HepG2 (cell line): ENCODE results near the gene ANKRD27. TPM values are rescaled to one million over a fixed set of nuclear protein-coding genes. Genes with fewer than 3 reads are reported as not detected.

ENCODE experiments used
- ADNP ChIP-seq: sonication (generic); formaldehyde crosslinking; IDR thresholded peaks from 2 replicates; pipeline ENCODE4 v1.4.0; 2020; ENCODE audit warnings: missing genetic modification reagents
- ATF7 ChIP-seq, 2 experiments: fragments of 450-650 bp in 1 of 2; sonication (generic) in 1 of 2; formaldehyde crosslinking in 1 of 2; IDR thresholded peaks; 2 replicates each; pipeline versions ENCODE4 v1.4.0 to v1.6.1; 2016 to 2020; ENCODE audit warnings: antibody characterized with exemption in 1 of 2, mild to moderate bottlenecking in 1 of 2, missing genetic modification reagents in 1 of 2
- GLI4 ChIP-seq: sonication (generic); formaldehyde crosslinking; IDR thresholded peaks from 2 replicates; pipeline ENCODE4 v1.5.1; 2020; ENCODE audit warnings: missing genetic modification reagents, mild to moderate bottlenecking, moderate library complexity, borderline replicate concordance
- GZF1 ChIP-seq: sonication (generic); formaldehyde crosslinking; IDR thresholded peaks from 2 replicates; pipeline ENCODE4 v1.5.1; 2020; ENCODE audit warnings: mild to moderate bottlenecking, missing genetic modification reagents
- HNF1B ChIP-seq: sonication (generic); formaldehyde crosslinking; IDR thresholded peaks from 2 replicates; pipeline ENCODE4 v1.5.1; 2020; ENCODE audit warnings: mild to moderate bottlenecking, moderate library complexity, missing genetic modification reagents
- KAT2B ChIP-seq: fragments of 150-350 bp; IDR thresholded peaks from 2 replicates; pipeline ENCODE4 v1.6.1; 2014; ENCODE audit warnings: low read depth, low read length, borderline replicate concordance
- MED8 ChIP-seq: sonication (generic); formaldehyde crosslinking; IDR thresholded peaks from 2 replicates; pipeline ENCODE4 v1.8.1; 2023; ENCODE audit warnings: mild to moderate bottlenecking, missing genetic modification reagents; ENCODE audit not compliant: insufficient replicate concordance
- PHF8 ChIP-seq: sonication (generic); formaldehyde crosslinking; IDR thresholded peaks from 2 replicates; pipeline ENCODE4 v1.5.0; 2020; ENCODE audit warnings: missing genetic modification reagents
- SMAD1 ChIP-seq: sonication (generic); formaldehyde crosslinking; IDR thresholded peaks from 2 replicates; pipeline ENCODE4 v1.4.0; 2020; ENCODE audit warnings: missing genetic modification reagents, low read depth, mild to moderate bottlenecking, borderline replicate concordance
- SNAI1 ChIP-seq: sonication (generic); formaldehyde crosslinking; IDR thresholded peaks from 2 replicates; pipeline ENCODE4 v1.5.0; 2020; ENCODE audit warnings: mild to moderate bottlenecking, missing genetic modification reagents, borderline replicate concordance
- XRCC5 ChIP-seq: fragments of 200-400 bp; formaldehyde crosslinking; optimal IDR thresholded peaks from 2 replicates; pipeline ENCODE3; 2017; ENCODE audit warnings: mild to moderate bottlenecking, low read length
- ZFAT ChIP-seq: sonication (generic); formaldehyde crosslinking; conservative IDR thresholded peaks from 2 replicates; pipeline ENCODE4 v1.8.1; 2023; ENCODE audit warnings: missing genetic modification reagents, inconsistent platforms
- ZNF10 ChIP-seq: sonication (generic); formaldehyde crosslinking; IDR thresholded peaks from 2 replicates; pipeline ENCODE4 v1.4.0; 2020; ENCODE audit warnings: mild to moderate bottlenecking, low read depth, missing genetic modification reagents, borderline replicate concordance
- ZNF263 ChIP-seq: sonication (generic); formaldehyde crosslinking; IDR thresholded peaks from 2 replicates; pipeline ENCODE4 v1.4.0; 2020; ENCODE audit warnings: missing genetic modification reagents
- ZNF44 ChIP-seq: sonication (generic); formaldehyde crosslinking; IDR thresholded peaks from 2 replicates; pipeline ENCODE4 v1.5.1; 2020; ENCODE audit warnings: mild to moderate bottlenecking, missing genetic modification reagents
- ZNF563 ChIP-seq: sonication (generic); formaldehyde crosslinking; IDR thresholded peaks from 2 replicates; pipeline ENCODE4 v1.8.0; 2022; ENCODE audit warnings: mild to moderate bottlenecking, moderate library complexity, missing genetic modification reagents
- ZNF713 ChIP-seq: sonication (generic); formaldehyde crosslinking; IDR thresholded peaks from 2 replicates; pipeline ENCODE4 v1.4.0; 2020; ENCODE audit warnings: mild to moderate bottlenecking, missing genetic modification reagents
- ZNF772 ChIP-seq: sonication (generic); formaldehyde crosslinking; IDR thresholded peaks from 2 replicates; pipeline ENCODE4 v1.5.0; 2020; ENCODE audit warnings: mild to moderate bottlenecking, missing genetic modification reagents
- ZNF777 ChIP-seq: sonication (generic); formaldehyde crosslinking; IDR thresholded peaks from 2 replicates; pipeline ENCODE4 v1.4.0; 2020; ENCODE audit warnings: missing genetic modification reagents
- ZSCAN20 ChIP-seq: sonication (generic); formaldehyde crosslinking; IDR thresholded peaks from 2 replicates; pipeline ENCODE4 v1.4.0; 2020; ENCODE audit warnings: missing genetic modification reagents, mild to moderate bottlenecking, borderline replicate concordance
- polyA plus RNA-seq, 8 experiments: library from polyadenylated mRNA; depleted of rRNA in 3 of 8; stranded (reverse) in 7 of 8; unstranded in 1 of 8; fragments of >200 nt; fragmentation: Illumina TruSeq in 4 of 8; extraction: Trizol in 4 of 8; gene quantifications; 2 replicates each; pipeline versions ENCODE4 v1.2.1 to v1.2.3, GENCODE V29; 2011 to 2016; ENCODE audit warnings: low read depth in 4 of 8, missing spikeins in 1 of 8, mixed read lengths in 1 of 8; ENCODE audit not compliant: insufficient read depth in 1 of 8
- total RNA-seq, 5 experiments: library from RNA; depleted of rRNA; stranded (reverse); fragments of >200 nt; fragmentation: Illumina TruSeq; extraction: Trizol; gene quantifications; 2 replicates each; pipeline ENCODE4 v1.2.3, GENCODE V29; 2016; ENCODE audit warnings: low read depth in 1 of 5
- TF ChIP-seq, protein P1 (sequence below): sonication (generic); formaldehyde crosslinking; IDR thresholded peaks from 2 replicates; pipeline ENCODE4 v1.8.0; 2022; ENCODE audit warnings: missing genetic modification reagents, mild to moderate bottlenecking, inconsistent platforms, borderline replicate concordance
- TF ChIP-seq, protein P2 (sequence below), 2 experiments: sonication (generic) in 1 of 2; formaldehyde crosslinking in 1 of 2; IDR thresholded peaks; 2 replicates each; pipeline versions ENCODE4 v1.4.0 to v1.6.1; 2016 to 2020; ENCODE audit warnings: borderline replicate concordance in 1 of 2, low read depth in 1 of 2, mild to moderate bottlenecking in 1 of 2, missing genetic modification reagents in 1 of 2

Gene ANKRD27
- total and polyA plus RNA-seq, 2 of the 13 experiments (the other 11 are each of a cell fraction or from before 2014, with no cell fraction given), result 22.2 to 23.7 TPM

DNA sequence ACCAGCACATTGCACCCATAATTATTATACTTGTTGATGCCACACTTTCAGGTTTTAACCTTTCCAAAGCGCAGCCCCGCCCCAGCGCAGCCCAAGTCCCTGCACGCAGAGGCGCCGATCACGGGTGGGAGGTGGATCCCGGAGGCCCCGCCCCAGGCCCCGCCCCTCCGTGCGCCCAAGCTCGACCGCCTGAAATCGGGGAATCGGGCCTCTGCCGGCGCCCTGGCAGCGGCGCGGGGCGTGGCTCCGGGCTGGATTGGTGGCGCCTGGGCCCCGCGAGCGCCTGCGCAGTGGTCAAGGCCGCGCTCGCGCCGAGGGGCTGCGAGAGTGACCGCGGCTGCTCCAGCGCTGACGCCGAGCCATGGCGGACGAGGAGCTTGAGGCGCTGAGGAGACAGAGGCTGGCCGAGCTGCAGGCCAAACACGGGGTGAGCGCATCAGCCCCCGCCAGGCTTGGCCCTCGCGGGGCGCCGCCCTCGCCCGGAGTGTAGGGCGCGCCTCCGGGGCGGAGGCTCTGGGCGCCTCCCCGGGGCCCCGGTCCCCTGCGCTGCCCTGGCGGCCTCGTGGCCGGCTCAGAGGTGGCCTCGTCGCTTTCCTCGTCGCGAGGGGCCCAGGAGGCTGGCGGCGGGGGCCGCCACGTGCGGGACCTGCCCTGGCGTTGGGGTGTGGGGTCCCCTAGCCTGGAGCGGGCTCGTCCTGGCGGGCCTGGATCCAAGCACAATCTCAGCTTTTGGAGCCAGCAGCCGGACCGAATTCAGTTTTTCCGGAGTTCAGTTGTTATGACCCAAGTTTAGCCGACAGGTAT, 93.9 kb downstream of the ANKRD27 start, which contains the start of gene PDCD5 (continued):
- TF ChIP-seq, protein P1, sequence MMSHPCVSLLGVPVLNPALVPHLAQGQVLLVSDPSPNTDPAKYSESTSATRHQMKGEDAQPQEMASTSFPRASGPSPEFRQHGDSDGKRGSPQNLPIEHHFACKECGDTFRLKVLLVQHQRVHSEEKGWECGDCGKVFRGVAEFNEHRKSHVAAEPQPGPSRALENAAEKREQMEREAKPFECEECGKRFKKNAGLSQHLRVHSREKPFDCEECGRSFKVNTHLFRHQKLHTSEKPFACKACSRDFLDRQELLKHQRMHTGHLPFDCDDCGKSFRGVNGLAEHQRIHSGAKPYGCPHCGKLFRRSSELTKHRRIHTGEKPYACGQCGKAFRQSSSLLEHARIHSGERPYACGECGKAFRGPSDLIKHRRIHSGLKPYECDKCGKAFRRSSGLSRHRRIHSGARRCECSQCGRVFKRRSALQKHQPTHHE (CRISPR knock-in tag), result no peak
- TF ChIP-seq XRCC5 (peak; percentile 96), ZSCAN20 (CRISPR knock-in tag) (no peak), ZNF44 (CRISPR knock-in tag) (peak; percentile 18; the same call in 1 of the 2 replicates), ZNF263 (CRISPR knock-in tag) (no peak), ZNF772 (CRISPR knock-in tag) (peak; percentile 55; the same call in 1 of the 2 replicates), ATF7 (IDR thresholded peaks at IDR 0.05) (no peak), ATF7 (CRISPR knock-in tag; IDR thresholded peaks at IDR 0.05) (no peak), MED8 (CRISPR knock-in tag) (peak; percentile 24), GZF1 (0 out of 2 replicates have a peak, but pooled peaks have one; percentile 48), ZFAT (CRISPR knock-in tag) (no peak), ADNP (no peak), KAT2B (no peak), GLI4 (CRISPR knock-in tag) (no peak), ZNF10 (no peak), ZNF777 (peak; percentile 56; the same call in 1 of the 2 replicates), PHF8 (CRISPR knock-in tag) (peak; percentile 86), SNAI1 (no peak), HNF1B (CRISPR knock-in tag) (no peak), ZNF713 (CRISPR knock-in tag) (0 out of 2 replicates have a peak, but pooled peaks have one; percentile 82), SMAD1 (CRISPR knock-in tag) (no peak), ZNF563 (CRISPR knock-in tag) (peak; percentile 77)
- TF ChIP-seq, protein P2, sequence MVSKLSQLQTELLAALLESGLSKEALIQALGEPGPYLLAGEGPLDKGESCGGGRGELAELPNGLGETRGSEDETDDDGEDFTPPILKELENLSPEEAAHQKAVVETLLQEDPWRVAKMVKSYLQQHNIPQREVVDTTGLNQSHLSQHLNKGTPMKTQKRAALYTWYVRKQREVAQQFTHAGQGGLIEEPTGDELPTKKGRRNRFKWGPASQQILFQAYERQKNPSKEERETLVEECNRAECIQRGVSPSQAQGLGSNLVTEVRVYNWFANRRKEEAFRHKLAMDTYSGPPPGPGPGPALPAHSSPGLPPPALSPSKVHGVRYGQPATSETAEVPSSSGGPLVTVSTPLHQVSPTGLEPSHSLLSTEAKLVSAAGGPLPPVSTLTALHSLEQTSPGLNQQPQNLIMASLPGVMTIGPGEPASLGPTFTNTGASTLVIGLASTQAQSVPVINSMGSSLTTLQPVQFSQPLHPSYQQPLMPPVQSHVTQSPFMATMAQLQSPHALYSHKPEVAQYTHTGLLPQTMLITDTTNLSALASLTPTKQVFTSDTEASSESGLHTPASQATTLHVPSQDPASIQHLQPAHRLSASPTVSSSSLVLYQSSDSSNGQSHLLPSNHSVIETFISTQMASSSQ (IDR thresholded peaks at IDR 0.05; ENCODE audit: low read depth), result no peak
- TF ChIP-seq, protein P2 (CRISPR knock-in tag; IDR thresholded peaks at IDR 0.05; ENCODE audit: borderline replicate concordance), result 0 out of 2 replicates have a peak, but pooled peaks have one; percentile 23
